Mesothelial cell of epicardium (in vitro differentiated cells): ENCODE results near the gene FUT3. TPM values are rescaled to one million over a fixed set of nuclear protein-coding genes. Genes with fewer than 3 reads are reported as not detected.

ENCODE experiments used
- DNase-seq, 2 experiments: peaks; one replicate each; pipeline ENCODE4 v3.0.0; 2021; ENCODE audit warnings: low spot score in 2 of 2; ENCODE audit not compliant: unreplicated experiment in 2 of 2
- H3K27ac Mint-ChIP-seq: 2 replicates; pipeline ENCODE4 v1.8.0; 2021; ENCODE audit warnings: mixed read lengths
- H3K27me3 Mint-ChIP-seq: 2 replicates; pipeline ENCODE4 v1.8.0; 2021; ENCODE audit warnings: low read depth, mixed read lengths
- H3K36me3 Mint-ChIP-seq: 2 replicates; pipeline ENCODE4 v1.8.0; 2021; ENCODE audit warnings: mixed read lengths
- H3K4me1 Mint-ChIP-seq: 2 replicates; pipeline ENCODE4 v1.8.0; 2021; ENCODE audit warnings: mixed read lengths
- H3K4me3 Mint-ChIP-seq: 2 replicates; pipeline ENCODE4 v1.8.0; 2021; ENCODE audit warnings: mild to moderate bottlenecking, moderate library complexity, mixed read lengths
- H3K9me3 Mint-ChIP-seq: 2 replicates; pipeline ENCODE4 v1.8.0; 2021; ENCODE audit warnings: mixed read lengths
- total RNA-seq: library from RNA; stranded (reverse); gene quantifications from 3 replicates; pipeline ENCODE4 v1.2.1, GENCODE V29; 2021
- TF ChIP-seq, protein P1 (sequence below): fragments of 200-600 bp; sonication (generic); IDR thresholded peaks from one replicate; pipeline ENCODE4 v1.5.0; 2021; ENCODE audit warnings: antibody characterized with exemption; ENCODE audit not compliant: unreplicated experiment

Gene FUT3
- total RNA-seq, 1 donor from 2014 or later, result 0.49 TPM

DNA sequence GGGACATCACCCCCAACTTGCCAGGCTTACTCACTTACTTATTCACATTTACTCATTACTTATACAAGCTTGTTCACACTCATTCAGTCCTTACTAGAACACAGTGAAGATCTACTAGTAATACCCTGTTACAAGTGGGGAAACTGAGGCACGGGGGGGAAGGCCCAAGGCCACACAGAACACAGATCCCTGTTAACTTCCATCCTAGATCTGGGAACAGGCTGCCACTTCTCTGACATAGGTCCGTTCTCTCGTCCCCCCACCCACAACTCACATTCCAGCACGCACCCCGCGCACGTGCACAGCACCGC is 47.9 kb downstream of the FUT3 start:
- Mint-ChIP-seq H3K27ac (peak overlapping the region; percentile 64), H3K4me3 (peak overlapping the region; percentile 60)
- TF ChIP-seq, protein P1, sequence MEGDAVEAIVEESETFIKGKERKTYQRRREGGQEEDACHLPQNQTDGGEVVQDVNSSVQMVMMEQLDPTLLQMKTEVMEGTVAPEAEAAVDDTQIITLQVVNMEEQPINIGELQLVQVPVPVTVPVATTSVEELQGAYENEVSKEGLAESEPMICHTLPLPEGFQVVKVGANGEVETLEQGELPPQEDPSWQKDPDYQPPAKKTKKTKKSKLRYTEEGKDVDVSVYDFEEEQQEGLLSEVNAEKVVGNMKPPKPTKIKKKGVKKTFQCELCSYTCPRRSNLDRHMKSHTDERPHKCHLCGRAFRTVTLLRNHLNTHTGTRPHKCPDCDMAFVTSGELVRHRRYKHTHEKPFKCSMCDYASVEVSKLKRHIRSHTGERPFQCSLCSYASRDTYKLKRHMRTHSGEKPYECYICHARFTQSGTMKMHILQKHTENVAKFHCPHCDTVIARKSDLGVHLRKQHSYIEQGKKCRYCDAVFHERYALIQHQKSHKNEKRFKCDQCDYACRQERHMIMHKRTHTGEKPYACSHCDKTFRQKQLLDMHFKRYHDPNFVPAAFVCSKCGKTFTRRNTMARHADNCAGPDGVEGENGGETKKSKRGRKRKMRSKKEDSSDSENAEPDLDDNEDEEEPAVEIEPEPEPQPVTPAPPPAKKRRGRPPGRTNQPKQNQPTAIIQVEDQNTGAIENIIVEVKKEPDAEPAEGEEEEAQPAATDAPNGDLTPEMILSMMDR, result no peak

DNA sequence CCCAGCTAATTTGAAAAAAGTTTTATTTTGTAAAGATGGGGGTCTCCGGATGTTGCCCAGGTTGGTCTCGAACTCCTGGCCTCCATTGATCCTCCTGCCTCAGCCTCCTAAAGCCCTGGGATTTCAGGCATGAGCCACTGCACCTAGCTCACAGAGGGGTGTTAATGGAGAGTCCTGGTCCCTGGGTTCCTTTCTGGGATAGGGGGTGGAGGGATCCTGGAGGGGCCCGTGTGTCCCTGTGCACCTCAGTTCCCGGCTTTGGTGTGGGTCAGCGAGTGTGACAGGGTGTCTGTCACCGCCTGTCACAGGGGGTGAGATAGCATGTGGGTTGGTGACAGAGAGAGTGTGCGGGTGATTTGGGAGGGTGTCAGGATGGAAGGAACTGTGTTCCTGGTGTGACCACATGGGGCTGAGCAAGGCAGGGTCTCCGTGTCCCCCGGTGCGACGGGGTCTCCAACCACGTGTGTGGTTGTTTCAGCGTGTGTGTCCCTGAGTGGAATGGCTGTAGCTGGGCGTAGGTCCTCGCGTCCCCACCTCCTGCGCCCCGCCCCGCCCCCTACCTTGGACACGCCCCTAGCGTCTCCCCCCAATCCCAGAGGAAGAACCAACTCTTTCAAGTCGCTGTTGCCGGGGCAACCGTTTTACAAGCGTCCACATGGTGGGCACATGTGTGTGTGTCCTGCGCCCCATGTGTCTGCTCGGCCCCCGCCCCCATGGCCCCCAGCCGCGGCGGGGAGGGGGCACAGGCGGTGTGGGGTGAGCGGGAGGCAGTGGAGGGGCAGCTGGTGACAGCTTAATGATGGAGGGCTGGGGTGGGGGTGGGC is 49.2 kb downstream of the FUT3 start:
- Mint-ChIP-seq H3K27me3 (peaks cover 38% of the 10 kb centered on the region), H3K4me3 (peak overlapping the region; percentile 45)

More for the DNA sequence above, 47.9 kb downstream of the FUT3 start:
- H3K36me3 Mint-ChIP-seq, result no peaks in the 10 kb centered on the region
- no peaks in the 10 kb centered on the region for H3K9me3 Mint-ChIP-seq
- H3K4me1 Mint-ChIP-seq, result peaks cover 20% of the 10 kb centered on the region
- peaks cover 47% of the 10 kb centered on the region for H3K27me3 Mint-ChIP-seq
- DNase-seq, result no peak

DNA sequence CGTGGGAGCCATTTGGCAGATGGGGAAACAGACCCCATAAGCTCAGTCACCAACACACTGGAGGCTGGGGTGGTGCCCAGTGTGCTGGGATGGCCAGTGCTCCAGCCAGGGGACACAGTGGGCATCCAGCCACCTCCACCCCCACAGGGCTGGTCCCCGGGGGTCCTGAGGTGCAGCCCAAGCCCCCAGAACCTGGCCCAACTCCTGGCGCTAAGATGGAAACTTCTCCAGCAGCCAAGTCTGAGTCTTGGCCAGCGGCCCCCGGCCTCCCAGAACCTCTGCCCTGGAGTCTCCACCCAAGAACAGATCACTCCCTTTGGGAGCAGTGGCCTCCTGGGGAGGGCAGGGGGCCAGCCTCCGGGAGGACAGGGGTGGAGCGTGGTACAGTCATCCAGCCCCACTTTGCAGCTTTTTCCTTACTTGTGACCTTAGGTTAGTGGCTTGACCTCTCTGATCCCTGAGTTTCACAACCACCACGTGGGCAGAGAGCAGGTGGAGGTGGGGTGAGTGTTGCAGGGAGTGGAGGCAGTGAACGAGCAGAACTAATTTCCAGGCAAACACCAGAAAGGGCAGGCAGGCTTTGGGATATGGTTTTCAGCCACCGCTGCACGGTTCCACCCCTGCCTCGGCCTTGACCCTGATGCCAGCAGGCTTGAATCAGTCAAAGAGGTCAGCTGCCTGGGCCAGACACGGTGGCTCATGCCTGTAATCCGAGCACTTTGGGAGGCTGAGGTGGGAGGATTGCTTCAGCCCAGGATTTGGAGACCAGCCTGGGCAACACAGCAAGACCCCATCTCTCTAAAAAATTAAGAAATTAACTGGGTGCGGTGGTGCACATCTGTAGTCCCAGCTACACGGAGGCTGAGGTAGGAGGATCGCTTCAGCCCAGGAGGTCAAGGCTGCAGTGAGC is 50.6 kb downstream of the FUT3 start:
- Mint-ChIP-seq H3K4me3 (no peak overlapping the region), H3K27me3 (peaks cover 26% of the 10 kb centered on the region), H3K36me3 (no peaks in the 10 kb centered on the region), H3K4me1 (peaks cover 18% of the 10 kb centered on the region), H3K9me3 (no peaks in the 10 kb centered on the region), H3K27ac (no peak overlapping the region)
- DNase-seq, result no peak
- TF ChIP-seq, protein P1, result no peak

More for the DNA sequence above, 49.2 kb downstream of the FUT3 start:
- Mint-ChIP-seq H3K36me3 (no peaks in the 10 kb centered on the region), H3K4me1 (peaks cover 20% of the 10 kb centered on the region), H3K27ac (no peak overlapping the region), H3K9me3 (no peaks in the 10 kb centered on the region)
- TF ChIP-seq, protein P1, result no peak
- DNase-seq, result peak in 1 of 2 experiments; percentile 68

DNA sequence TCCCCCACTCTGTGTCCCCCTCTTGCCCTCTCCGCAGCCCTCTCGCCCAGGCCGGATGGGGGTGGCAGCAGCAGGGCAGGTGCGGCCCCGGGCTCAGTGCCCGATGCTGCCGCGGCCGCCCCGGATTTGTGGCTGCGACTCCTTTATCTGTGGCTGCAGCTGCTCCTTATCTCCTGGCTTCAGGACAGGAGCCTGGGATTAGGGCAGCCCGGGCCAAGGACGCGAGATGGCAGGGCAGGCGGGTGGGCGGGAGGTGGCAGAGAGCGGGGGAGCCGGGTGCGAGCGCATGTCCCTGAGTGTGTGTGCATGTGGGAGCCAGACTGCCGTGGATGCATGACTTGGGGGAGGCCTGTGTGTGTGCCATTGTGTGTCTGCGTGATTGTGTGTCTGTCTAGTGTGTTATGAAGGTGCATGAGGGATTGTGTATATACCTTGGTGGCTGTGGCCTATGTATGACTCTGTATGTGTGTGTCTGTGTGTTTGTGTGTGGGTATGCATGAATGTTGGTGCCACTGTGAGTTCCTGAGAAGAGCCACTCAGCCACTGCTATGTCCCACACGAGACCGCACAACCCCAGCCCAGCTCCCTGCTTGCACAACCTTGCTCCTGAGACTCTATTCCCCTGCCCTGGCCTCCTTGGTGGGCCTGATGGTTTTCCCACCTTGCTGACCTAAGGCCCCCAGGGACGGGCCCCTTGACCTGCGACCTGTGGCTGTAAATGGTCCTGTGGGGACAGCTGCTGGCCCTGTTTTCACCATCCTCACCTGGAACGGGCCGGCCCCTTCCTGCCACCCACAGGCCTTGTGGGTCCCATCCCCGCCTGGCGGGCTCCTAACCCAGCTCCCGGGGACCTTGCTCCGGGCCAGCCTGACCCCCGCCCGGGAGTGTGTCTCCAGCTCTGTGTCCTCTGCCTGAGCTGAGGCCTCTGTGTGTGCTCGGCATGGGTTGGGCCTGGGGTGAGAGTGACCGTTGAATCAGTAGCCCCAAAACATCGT is 51.7 kb downstream of the FUT3 start:
- peaks cover 21% of the 10 kb centered on the region for H3K27me3 Mint-ChIP-seq
- no peaks in the 10 kb centered on the region for H3K36me3 Mint-ChIP-seq
- no peak overlapping the region for H3K27ac Mint-ChIP-seq
- peaks cover 18% of the 10 kb centered on the region for H3K4me1 Mint-ChIP-seq
- TF ChIP-seq, protein P1, result no peak
- no peak for DNase-seq
- no peak overlapping the region for H3K4me3 Mint-ChIP-seq
- no peaks in the 10 kb centered on the region for H3K9me3 Mint-ChIP-seq

DNA sequence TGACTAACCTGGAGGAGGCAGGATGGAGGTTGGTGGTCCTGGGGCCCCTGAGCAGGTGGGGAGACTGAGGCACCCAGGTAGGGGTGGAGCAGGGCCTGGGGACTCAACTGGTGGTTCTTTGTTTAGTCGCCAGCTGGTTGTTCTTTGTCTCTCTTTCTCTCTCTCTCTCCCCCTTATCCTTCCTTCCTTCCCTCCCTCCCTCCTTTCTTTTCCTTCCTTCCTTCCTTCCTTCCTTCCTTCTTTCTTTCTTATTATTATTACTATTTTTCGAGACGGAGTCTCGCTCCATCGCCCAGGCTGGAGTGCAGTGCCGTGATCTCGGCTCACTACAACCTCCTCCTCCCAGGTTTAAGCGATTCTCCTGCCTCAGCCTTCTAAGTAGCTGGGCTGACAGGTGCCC is 53.0 kb downstream of the FUT3 start:
- TF ChIP-seq, protein P1, result no peak
- Mint-ChIP-seq H3K4me1 (peaks cover 8% of the 10 kb centered on the region), H3K27me3 (peaks cover 9% of the 10 kb centered on the region), H3K27ac (no peak overlapping the region), H3K9me3 (no peaks in the 10 kb centered on the region), H3K36me3 (no peaks in the 10 kb centered on the region), H3K4me3 (no peak overlapping the region)
- DNase-seq, result no peak
